Stimulated activated CD8-positive, alpha-beta memory T cell treated with anti-CD3 and anti-CD28 coated beads, Interleukin-4, amount 100 ng/mL, for 4 hours (primary cell): ENCODE data around the gene RAD54L.
"Not testable (repeated sequence)": the region's sequence is repeated elsewhere in the genome, so short reads cannot be mapped to it uniquely, and the experiment has no call there.

Source experiments
- DNase-seq, 2 donors: peaks; one replicate each; pipeline ENCODE4 v3.0.0-alpha.2; 2020; ENCODE audit warnings: low read depth in 2 of 2, low spot score in 1 of 2

RAD54L gene

GRCh38 chr1:46319301-46319700 is 71.7 kb downstream of the RAD54L start:
- not testable (repeated sequence) for DNase-seq

DNA sequence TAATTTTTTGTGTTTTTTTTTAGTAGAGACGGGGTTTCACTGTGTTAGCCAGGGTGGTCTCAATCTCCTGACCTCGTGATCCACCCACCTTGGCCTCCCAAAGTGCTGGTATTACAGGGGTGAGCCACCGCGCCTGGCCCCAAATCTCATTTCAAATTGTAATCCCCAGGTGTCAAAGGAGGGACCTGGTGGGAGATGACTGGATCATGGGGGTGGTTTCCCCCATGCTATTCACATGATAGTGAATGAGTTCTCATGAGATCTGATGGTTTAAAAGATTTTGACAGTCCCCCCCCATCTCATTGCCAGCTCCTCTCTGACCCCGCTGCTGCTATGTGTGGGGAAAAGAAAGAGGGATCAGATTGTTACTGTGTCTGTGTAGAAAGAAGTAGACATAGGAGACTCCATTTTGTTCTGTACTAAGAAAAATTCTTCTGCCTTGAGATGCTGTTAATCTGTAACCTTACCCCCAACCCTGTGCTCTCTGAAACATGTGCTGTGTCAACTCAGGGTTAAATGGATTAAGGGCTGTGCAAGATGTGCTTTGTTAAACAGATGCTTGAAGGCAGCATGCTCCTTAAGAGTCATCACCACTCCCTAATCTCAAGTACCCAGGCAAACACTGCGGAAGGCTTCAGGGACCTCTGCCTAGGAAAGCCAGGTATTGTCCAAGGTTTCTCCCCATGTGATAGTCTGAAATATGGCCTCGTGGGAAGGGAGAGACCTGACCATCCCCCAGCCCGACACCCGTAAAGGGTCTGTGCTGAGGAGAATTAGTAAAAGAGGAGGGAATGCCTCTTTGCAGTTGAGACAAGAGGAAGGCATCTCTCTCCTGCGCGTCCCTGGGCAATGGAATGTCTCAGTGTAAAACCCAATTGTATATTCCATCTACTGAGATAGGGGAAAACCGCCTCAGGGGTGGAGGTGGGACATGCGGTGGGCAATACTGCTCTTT is 72.7 kb downstream of the RAD54L start:
- DNase-seq = not testable (repeated sequence)

DNA sequence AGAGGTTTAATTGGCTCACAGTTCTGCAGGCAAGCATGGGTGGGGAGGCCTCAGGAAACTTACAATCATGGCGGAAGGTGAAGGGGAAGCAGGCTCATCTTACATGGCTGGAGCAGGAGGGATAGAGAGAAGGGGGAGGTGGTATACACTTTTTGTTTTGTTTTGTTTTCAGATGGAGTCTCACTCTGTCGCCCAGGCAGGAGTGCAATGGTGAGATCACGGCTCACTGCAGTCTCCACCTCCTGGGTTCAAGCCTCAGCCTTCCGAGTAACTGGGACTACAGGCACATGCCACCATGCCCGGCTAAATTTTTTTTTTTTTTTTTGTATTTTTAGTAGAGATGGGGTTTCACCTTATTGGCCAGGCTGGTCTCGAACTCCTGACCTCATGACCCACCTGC is 74.6 kb downstream of the RAD54L start:
- DNase-seq = not testable (repeated sequence)

GRCh38 chr1:46325285-46326076 is 77.9 kb downstream of the RAD54L start:
- not testable (repeated sequence) for DNase-seq
